COLO668 (cell line): ENCODE results near the gene DPAGT1.
A peak's percentile ranks its signal among the peaks of the same experiment; 100 is the strongest.

Source experiments
- DNase-seq: peaks from one replicate; lab custom pipeline; 2025; ENCODE audit not compliant: unreplicated experiment; lab: John Stamatoyannopoulos, UW

The DPAGT1 gene

GRCh38 chr11:119095066-119095880, 6.4 kb downstream of the DPAGT1 start:
- peak; percentile 97 for DNase-seq

GRCh38 chr11:119094816-119095065, 6.9 kb downstream of the DPAGT1 start:
- peak; percentile 79 for DNase-seq

GRCh38 chr11:119093942-119094815, 7.5 kb downstream of the DPAGT1 start:
- DNase-seq = peak; percentile 63

- DNase-seq = peak; percentile 21
Observed at GRCh38 chr11:119092880-119093842, 8.5 kb downstream of the DPAGT1 start.

GRCh38 chr11:119091966-119092879, 9.4 kb downstream of the DPAGT1 start:
- DNase-seq = no peak

GRCh38 chr11:119091178-119091577, 10.5 kb downstream of the DPAGT1 start:
- DNase-seq = peak; percentile 7

GRCh38 chr11:119089319-119089718, 12.3 kb downstream of the DPAGT1 start:
- no peak for DNase-seq

GRCh38 chr11:119088406-119088805, 13.2 kb downstream of the DPAGT1 start:
- DNase-seq = no peak

- DNase-seq = peak; percentile 70
Observed at GRCh38 chr11:119087747-119088241, 13.9 kb downstream of the DPAGT1 start.

- no peak for DNase-seq
Observed at GRCh38 chr11:119087123-119087522, 14.5 kb downstream of the DPAGT1 start.

- DNase-seq = peak; percentile 36
Observed at GRCh38 chr11:119085437-119085847, 16.2 kb downstream of the DPAGT1 start.

- DNase-seq = peak; percentile 88
Observed at GRCh38 chr11:119084663-119085436, 16.8 kb downstream of the DPAGT1 start, which contains the start of gene HMBS. TSS of gene HMBS (plus strand) at chr11:119084881. CDS start at chr11:119085034, 153 bp downstream.

- no peak for DNase-seq
Observed at GRCh38 chr11:119081682-119082260, 19.9 kb downstream of the DPAGT1 start.

- no peak for DNase-seq
Observed at GRCh38 chr11:119078675-119079420, 22.8 kb downstream of the DPAGT1 start.

- no peak for DNase-seq
Observed at GRCh38 chr11:119077839-119078238, 23.8 kb downstream of the DPAGT1 start.

GRCh38 chr11:119067371-119068222, 34.1 kb downstream of the DPAGT1 start, which contains the start of gene VPS11:
TSS of gene VPS11 (plus strand) at chr11:119067818. CDS start at chr11:119067824, 6 bp downstream.
- peak; percentile 95 for DNase-seq

- peak; percentile 12 for DNase-seq
Observed at GRCh38 chr11:119065369-119065768, 36.3 kb downstream of the DPAGT1 start.
